Measurements from ENCODE around the gene IGSF21.

IGSF21 gene

DNA sequence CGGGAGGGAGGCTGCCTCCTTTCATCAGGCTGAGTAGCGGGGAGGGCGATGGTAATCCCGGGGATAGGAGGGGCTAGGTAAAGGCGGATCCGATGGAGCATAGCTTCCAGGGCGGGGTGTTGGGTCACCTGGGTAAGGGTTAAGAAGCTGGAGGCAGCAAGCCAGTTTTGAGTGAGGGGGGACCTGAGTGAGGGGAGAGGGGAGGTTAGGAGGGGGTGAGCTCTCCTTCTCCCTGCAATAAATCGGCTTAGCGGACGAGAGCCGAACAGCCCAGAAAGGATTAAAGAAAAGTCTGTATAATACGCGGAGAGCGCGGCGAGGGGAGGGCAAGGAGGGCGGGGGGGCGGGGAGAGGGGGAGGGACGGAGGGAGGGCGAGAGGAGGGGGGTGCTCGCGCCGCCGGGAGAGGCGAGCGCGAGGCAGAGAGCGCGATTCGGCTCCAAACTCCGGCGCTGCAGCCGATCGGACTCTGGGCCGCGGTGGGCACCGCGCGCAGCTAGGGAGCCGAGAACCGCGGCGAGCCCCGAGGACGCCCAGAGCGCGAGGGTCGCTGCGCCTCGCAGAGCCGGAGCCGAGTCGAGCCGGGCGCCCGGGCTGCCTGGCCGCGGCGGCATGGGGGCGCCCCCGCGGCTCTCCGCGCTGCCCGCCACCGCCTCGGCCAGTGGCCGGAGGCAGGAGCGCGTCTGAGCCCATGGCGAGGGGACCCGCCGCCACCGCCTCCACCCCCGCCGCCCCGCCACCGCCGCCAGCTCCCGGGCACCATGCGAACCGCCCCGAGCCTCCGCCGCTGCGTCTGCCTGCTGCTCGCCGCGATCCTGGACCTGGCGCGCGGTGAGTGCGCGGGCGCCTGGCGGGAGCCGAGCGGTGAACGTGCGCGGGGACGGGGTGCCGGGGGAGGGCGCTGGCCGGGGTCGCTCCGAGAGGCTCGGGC lies at the start of gene IGSF21:
TSS of gene IGSF21 (plus strand) at position 430 of the 930 bp plus-strand sequence. CDS start at position 761, 331 bp downstream.
- DNase-seq, result no peak
- Histone ChIP-seq H3K4me1 (ENCODE audit: low read length) (no peaks in the 10 kb centered on the region), H3K36me3 (replicated peaks; ENCODE audit: insufficient read depth, low read length) (no peaks in the 10 kb centered on the region), H2AFZ (ENCODE audit: low read length) (no peak within 1 kb of the TSS), H3K27ac (ENCODE audit: low read length) (no peak within 1 kb of the TSS), H4K20me1 (ENCODE audit: insufficient read depth, low read length) (no peaks in the 10 kb centered on the region), H3K79me2 (ENCODE audit: low read length) (no peaks in the 10 kb centered on the region), H3K4me3 (ENCODE audit: low read length) (no peak within 1 kb of the TSS), H3K4me2 (ENCODE audit: low read depth, low read length) (no peak within 1 kb of the TSS), H3K9me3 (replicated peaks; ENCODE audit: insufficient read depth, low read length) (no peaks in the 10 kb centered on the region), H3K9me2 (replicated peaks; ENCODE audit: insufficient read depth, low read length) (no peaks in the 10 kb centered on the region), H3K27me3 (replicated peaks; ENCODE audit: insufficient read depth, low read length) (peaks cover 85% of the 10 kb centered on the region), H3K9ac (ENCODE audit: low read length) (no peak within 1 kb of the TSS), H3F3A (ENCODE audit: insufficient read depth, low read length) (no peaks in the 10 kb centered on the region)
- TF ChIP-seq EZH2 (optimal IDR thresholded peaks at IDR 0.05; ENCODE audit: low read depth, low read length) (no peak), EZH2phosphoT487 (IDR thresholded peaks at IDR 0.05; ENCODE audit: low read length) (no peak)
- TF ChIP-seq, protein P1, sequence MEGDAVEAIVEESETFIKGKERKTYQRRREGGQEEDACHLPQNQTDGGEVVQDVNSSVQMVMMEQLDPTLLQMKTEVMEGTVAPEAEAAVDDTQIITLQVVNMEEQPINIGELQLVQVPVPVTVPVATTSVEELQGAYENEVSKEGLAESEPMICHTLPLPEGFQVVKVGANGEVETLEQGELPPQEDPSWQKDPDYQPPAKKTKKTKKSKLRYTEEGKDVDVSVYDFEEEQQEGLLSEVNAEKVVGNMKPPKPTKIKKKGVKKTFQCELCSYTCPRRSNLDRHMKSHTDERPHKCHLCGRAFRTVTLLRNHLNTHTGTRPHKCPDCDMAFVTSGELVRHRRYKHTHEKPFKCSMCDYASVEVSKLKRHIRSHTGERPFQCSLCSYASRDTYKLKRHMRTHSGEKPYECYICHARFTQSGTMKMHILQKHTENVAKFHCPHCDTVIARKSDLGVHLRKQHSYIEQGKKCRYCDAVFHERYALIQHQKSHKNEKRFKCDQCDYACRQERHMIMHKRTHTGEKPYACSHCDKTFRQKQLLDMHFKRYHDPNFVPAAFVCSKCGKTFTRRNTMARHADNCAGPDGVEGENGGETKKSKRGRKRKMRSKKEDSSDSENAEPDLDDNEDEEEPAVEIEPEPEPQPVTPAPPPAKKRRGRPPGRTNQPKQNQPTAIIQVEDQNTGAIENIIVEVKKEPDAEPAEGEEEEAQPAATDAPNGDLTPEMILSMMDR (IDR thresholded peaks at IDR 0.05; ENCODE audit: low read length), result no peak

DNA sequence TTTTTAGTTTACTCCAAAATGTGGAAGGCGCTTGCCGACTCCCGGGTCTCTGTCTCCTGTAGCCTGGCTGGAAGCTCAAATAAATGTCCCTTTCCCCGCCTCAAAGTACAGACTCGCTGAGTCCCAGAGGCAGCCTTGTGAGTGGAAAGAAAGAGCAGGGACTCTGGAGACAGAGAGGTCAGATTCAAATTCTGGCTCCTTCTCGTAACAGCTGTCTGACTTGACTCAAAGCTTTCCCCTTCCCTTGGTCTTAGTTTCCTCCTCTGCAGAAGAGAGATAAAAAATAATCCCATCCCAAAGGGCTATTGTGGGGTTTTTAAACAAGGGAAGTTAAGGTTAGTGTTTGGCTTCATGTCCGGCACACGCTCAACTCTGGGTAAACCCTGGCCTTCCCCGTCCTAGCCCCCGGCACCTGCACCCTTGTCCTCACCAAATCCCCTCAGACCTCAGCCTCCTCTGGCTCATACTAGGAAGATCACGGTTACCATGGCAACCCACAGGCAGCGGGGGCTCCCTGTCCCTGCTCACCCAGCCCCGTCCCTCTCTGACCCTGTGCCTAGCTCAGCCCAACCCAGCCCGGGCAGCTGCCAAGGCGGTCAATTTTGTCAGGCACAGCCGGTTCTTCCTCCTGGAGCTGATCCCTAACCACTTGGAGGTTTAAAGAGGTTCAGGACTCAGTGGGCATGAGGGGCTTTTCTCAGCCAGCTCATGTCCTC lies 49.2 kb upstream of the IGSF21 start:
- DNase-seq, result no peak
- H3K9me3 ChIP-seq (replicated peaks; ENCODE audit: insufficient read depth, low read length), result no peaks in the 10 kb centered on the region
- H3F3A ChIP-seq (ENCODE audit: insufficient read depth, low read length), result no peaks in the 10 kb centered on the region
- no peaks in the 10 kb centered on the region for H3K9me2 ChIP-seq (replicated peaks; ENCODE audit: insufficient read depth, low read length)
- no peaks in the 10 kb centered on the region for H3K79me2 ChIP-seq (ENCODE audit: low read length)
- no peak overlapping the region for H3K4me2 ChIP-seq (ENCODE audit: low read depth, low read length)
- H4K20me1 ChIP-seq (ENCODE audit: insufficient read depth, low read length), result no peaks in the 10 kb centered on the region
- H3K36me3 ChIP-seq (replicated peaks; ENCODE audit: insufficient read depth, low read length), result no peaks in the 10 kb centered on the region
- no peak overlapping the region for H3K4me3 ChIP-seq (ENCODE audit: low read length)
- H3K27ac ChIP-seq (ENCODE audit: low read length), result no peak overlapping the region
- TF ChIP-seq, protein P1 (IDR thresholded peaks at IDR 0.05; ENCODE audit: low read length), result no peak
- TF ChIP-seq EZH2 (optimal IDR thresholded peaks at IDR 0.05; ENCODE audit: low read depth, low read length) (no peak), EZH2phosphoT487 (IDR thresholded peaks at IDR 0.05; ENCODE audit: low read length) (no peak)
- H3K9ac ChIP-seq (ENCODE audit: low read length), result no peak overlapping the region
- H3K4me1 ChIP-seq (ENCODE audit: low read length), result no peaks in the 10 kb centered on the region
- H3K27me3 ChIP-seq (replicated peaks; ENCODE audit: insufficient read depth, low read length), result peaks cover 98% of the 10 kb centered on the region
- H2AFZ ChIP-seq (ENCODE audit: low read length), result no peak overlapping the region

DNA sequence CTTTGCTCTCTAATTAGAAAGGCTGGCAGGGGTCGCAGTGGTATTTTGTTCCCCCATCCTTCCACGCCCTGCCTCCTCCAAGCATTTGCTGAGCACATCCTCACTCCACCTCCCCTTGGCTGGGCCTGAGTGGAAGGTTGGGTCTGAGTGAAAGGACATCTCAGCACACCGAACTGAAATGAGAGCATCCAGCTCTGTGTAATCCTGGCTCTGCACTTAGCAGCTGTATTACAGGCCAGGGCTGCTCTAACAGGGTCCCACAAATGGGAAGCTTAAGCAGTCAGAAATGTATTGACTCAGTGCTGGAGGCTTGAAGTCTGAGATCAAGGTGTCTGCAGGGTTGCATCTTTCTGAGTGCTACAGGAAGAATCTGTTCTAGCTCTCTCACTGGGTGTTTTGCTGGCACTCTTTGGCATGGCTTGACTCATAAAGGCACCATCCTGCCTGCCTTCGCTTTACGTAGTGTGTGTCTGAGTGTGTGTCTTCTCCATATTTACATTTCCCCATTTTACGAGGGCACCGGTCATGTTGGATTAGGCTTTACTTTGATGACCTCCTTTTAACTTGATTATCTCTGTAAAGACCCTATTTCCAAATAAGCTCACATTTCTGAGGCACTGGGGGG lies 48.5 kb upstream of the IGSF21 start:
- Histone ChIP-seq H3K4me2 (ENCODE audit: low read depth, low read length) (no peak overlapping the region), H3F3A (ENCODE audit: insufficient read depth, low read length) (no peaks in the 10 kb centered on the region), H3K9me2 (replicated peaks; ENCODE audit: insufficient read depth, low read length) (no peaks in the 10 kb centered on the region), H3K9me3 (replicated peaks; ENCODE audit: insufficient read depth, low read length) (no peaks in the 10 kb centered on the region), H3K4me1 (ENCODE audit: low read length) (no peaks in the 10 kb centered on the region), H3K9ac (ENCODE audit: low read length) (no peak overlapping the region), H3K4me3 (ENCODE audit: low read length) (no peak overlapping the region), H4K20me1 (ENCODE audit: insufficient read depth, low read length) (no peaks in the 10 kb centered on the region), H3K27ac (ENCODE audit: low read length) (no peak overlapping the region), H3K27me3 (replicated peaks; ENCODE audit: insufficient read depth, low read length) (peaks cover 95% of the 10 kb centered on the region), H3K36me3 (replicated peaks; ENCODE audit: insufficient read depth, low read length) (no peaks in the 10 kb centered on the region), H3K79me2 (ENCODE audit: low read length) (no peaks in the 10 kb centered on the region), H2AFZ (ENCODE audit: low read length) (no peak overlapping the region)
- DNase-seq, result no peak
- TF ChIP-seq, protein P1 (IDR thresholded peaks at IDR 0.05; ENCODE audit: low read length), result no peak
- TF ChIP-seq EZH2phosphoT487 (IDR thresholded peaks at IDR 0.05; ENCODE audit: low read length), result no peak
- no peak for TF ChIP-seq EZH2 (optimal IDR thresholded peaks at IDR 0.05; ENCODE audit: low read depth, low read length)
